Psoas muscle (tissue), 8 donors: ENCODE data around the gene PRDM15. TPM values are rescaled to one million over a fixed set of nuclear protein-coding genes. Genes with fewer than 3 reads are reported as not detected.

Experiments used
- ATAC-seq, 4 donors: fragments of 200-7000 bp; cut with Tn5 transposase; one replicate each; pipeline ENCODE4 v1.9.1; 2020; ENCODE audit warnings: moderate library complexity in 3 of 4, mild to moderate bottlenecking in 2 of 4
- DNase-seq, 2 donors: peaks; one replicate each; pipeline ENCODE4 v3.0.0-alpha.2; 2020
- H3K27ac ChIP-seq: fragments of 200-600 bp; one replicate; pipeline ENCODE4 v1.8.0; 2022
- H3K27me3 ChIP-seq, 3 donors: fragments of 200-600 bp in 1 of 3; one replicate each; pipeline versions ENCODE4 v1.6.1 to v1.8.0; 2013 to 2022; ENCODE audit warnings: low read length in 2 of 3, mild to moderate bottlenecking in 2 of 3, moderate library complexity in 1 of 3; ENCODE audit not compliant: insufficient read depth in 3 of 3
- H3K36me3 ChIP-seq, 2 donors: fragments of 200-600 bp in 1 of 2; one replicate each; pipeline versions ENCODE4 v1.6.1 to v1.8.0; 2013 to 2022; ENCODE audit warnings: low read depth in 1 of 2, mild to moderate bottlenecking in 1 of 2, moderate library complexity in 1 of 2; ENCODE audit not compliant: insufficient read depth in 1 of 2
- H3K4me1 ChIP-seq: fragments of 200-600 bp; one replicate; pipeline ENCODE4 v1.8.0; 2022
- H3K4me3 ChIP-seq: fragments of 200-600 bp; one replicate; pipeline ENCODE4 v1.8.0; 2022; ENCODE audit warnings: mild to moderate bottlenecking
- H3K9me3 ChIP-seq: fragments of 200-600 bp; one replicate; pipeline ENCODE4 v1.8.0; 2022
- WGBS, 3 donors: extraction: QIAGEN DNeasy Blood & Tissue Kit; methylation state at CpG; one replicate each; pipeline versions ENCODE4 v1.1.6 to v1.1.7; 2013; 5-methylcytosine and 5-hydroxymethylcytosine counted together
- intact Hi-C, 2 donors: fragments of 100-400 bp; cut with DNase I; formaldehyde crosslinking; loops; one replicate each; pipeline versions ENCODE4 v1.11.0 to v1.14.2; 2022
- polyA plus RNA-seq, 3 donors: library from polyadenylated mRNA; stranded (reverse); fragments of 200-250 nt; gene quantifications; one replicate each; pipeline ENCODE4 v1.2.3, GENCODE V29; 2013
- total RNA-seq, 4 donors: library from RNA; stranded (reverse); fragmentation: NEBNext Ultra II Directional in 2 of 4; extraction: Animal tissue kit (Norgen Biotek cat#: 25700) in 2 of 4; gene quantifications; one replicate each; pipeline versions ENCODE4 v1.2.1 to v1.2.4, GENCODE V29; 2021 to 2023
- TF ChIP-seq, protein P1 (sequence below): fragments of 200-600 bp; IDR thresholded peaks from one replicate; pipeline ENCODE4 v1.8.0; 2022; ENCODE audit warnings: antibody characterized with exemption
- donor health status: healthy with polysubstance abuse.
- donor health status: DM: no; HTN: no; CAD: no; lungs with moderate emphysema.
- donor health status: Bipolar disorder and iron deficiency.
- donor health status: healthy.
- donor health status: DM: yes; HTN: yes; CAD: no.
- donor health status: DM: no; HTN: no; CAD: no.
- donor health status: DM: no; HTN: no; CAD: no.
- donor health status: DM: yes; HTN: yes; CAD: no.

The PRDM15 gene
- total and polyA plus RNA-seq, 7 donors, result 2.2 to 6.4 (median 3.7) TPM

DNA sequence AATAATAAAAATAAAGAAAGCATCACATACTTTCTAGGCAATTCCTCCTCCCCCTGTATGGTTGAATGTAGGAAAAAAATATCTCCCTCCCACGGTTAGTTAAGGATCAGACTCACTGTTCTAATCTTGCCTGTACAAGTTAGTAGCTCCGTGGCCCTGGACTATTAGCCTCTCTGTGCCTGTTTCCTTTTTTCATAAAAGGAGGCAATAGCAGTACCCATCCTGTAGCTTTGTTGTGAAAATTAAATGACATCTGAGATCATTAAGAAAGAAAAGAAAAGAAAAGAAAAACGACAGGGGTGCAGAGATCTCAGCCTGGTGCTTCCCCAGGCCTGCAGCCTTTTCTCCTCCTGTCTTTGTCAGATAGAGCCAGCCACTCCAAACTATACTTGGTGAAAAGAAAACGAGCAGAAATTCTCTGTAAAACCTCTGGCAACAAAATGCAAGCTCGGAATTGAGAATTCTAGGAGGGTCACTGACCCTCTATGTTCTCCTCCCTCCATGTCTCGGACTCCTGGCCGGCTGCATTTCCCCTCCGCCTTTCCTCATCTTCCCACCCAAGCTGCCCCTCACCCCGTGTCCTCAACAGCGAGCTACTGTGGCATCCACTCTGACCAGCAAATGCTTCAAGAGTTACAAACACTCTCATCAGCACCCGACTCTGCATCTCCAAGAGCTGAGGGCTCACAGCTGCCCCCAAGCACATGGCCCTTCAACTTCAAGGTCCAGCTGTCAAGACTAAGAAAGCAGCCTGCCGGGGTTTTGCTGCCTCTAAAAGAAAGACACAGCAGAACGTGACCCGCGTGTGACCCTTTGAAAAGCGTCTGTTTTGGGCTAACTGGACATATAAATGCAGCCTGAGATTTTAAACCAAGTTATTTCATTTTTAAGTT lies 125.9 kb downstream of the PRDM15 start:
- no peak overlapping the region for H3K27ac ChIP-seq
- peaks cover 0 to 20% (median 4%) of the 10 kb centered on the region in 3 donors for H3K27me3 ChIP-seq
- DNase-seq, result no peak
- no peak overlapping the region for H3K4me3 ChIP-seq
- 74 to 83% (median 77%) methylated on average over 16 of the region's 16 CpGs for WGBS, 3 donors
- H3K9me3 ChIP-seq, result no peaks in the 10 kb centered on the region
- no peak for ATAC-seq
- TF ChIP-seq, protein P1, sequence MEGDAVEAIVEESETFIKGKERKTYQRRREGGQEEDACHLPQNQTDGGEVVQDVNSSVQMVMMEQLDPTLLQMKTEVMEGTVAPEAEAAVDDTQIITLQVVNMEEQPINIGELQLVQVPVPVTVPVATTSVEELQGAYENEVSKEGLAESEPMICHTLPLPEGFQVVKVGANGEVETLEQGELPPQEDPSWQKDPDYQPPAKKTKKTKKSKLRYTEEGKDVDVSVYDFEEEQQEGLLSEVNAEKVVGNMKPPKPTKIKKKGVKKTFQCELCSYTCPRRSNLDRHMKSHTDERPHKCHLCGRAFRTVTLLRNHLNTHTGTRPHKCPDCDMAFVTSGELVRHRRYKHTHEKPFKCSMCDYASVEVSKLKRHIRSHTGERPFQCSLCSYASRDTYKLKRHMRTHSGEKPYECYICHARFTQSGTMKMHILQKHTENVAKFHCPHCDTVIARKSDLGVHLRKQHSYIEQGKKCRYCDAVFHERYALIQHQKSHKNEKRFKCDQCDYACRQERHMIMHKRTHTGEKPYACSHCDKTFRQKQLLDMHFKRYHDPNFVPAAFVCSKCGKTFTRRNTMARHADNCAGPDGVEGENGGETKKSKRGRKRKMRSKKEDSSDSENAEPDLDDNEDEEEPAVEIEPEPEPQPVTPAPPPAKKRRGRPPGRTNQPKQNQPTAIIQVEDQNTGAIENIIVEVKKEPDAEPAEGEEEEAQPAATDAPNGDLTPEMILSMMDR, result no peak
- no peaks in the 10 kb centered on the region for H3K36me3 ChIP-seq
- intact Hi-C loops, result no loop called here
- H3K4me1 ChIP-seq, result no peaks in the 10 kb centered on the region

DNA sequence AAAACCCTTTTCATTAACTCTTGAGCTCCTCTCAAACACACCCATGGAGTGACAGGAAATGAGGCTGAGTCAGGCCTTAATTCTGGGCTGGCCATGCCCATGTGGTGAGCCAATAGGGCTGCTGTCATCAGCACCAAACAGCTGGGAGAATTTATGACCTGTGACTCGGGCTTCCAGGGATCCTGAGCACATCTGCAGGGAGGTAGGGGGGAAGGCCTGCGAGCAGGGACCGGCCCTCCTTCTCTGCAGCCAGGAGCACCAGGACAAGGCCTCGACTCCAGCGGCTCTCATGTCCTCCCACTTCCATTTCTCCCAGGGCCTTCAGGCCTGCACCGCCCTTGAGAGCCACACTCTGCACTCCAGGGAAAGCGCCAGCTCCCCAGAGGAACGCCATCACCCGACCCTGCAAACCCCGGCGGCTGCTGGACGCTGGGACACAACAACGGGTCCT lies 126.9 kb downstream of the PRDM15 start:
- DNase-seq (no peak), ATAC-seq (no peak)
- intact Hi-C loops, result no loop called here
- no peak overlapping the region for H3K27ac ChIP-seq
- H3K4me1 ChIP-seq, result no peaks in the 10 kb centered on the region
- H3K36me3 ChIP-seq, result no peaks in the 10 kb centered on the region
- no peaks in the 10 kb centered on the region for H3K9me3 ChIP-seq
- H3K27me3 ChIP-seq, result peaks cover 0 to 17% (median 4%) of the 10 kb centered on the region in 3 donors
- WGBS, 3 donors, result 52 to 61% (median 55%) methylated on average over 13 of the region's 13 CpGs
- TF ChIP-seq, protein P1, result no peak
- no peak overlapping the region for H3K4me3 ChIP-seq

- no peak for DNase-seq
- WGBS, 3 donors, result 74 to 82% (median 77%) methylated on average over 12 of the region's 12 CpGs
- Histone ChIP-seq H3K9me3 (no peaks in the 10 kb centered on the region), H3K4me1 (no peaks in the 10 kb centered on the region), H3K27me3 (peaks cover 0 to 17% (median 1%) of the 10 kb centered on the region in 3 donors), H3K27ac (no peak overlapping the region), H3K4me3 (no peak overlapping the region), H3K36me3 (no peaks in the 10 kb centered on the region)
- intact Hi-C loops, result no loop called here
- TF ChIP-seq, protein P1, result no peak
- ATAC-seq, result no peak
Measured at GRCh38 chr21:41751611-41752011, 127.5 kb downstream of the PRDM15 start.

GRCh38 chr21:41750532-41751151 lies 128.5 kb downstream of the PRDM15 start:
- no peaks in the 10 kb centered on the region for H3K4me1 ChIP-seq
- no peak for DNase-seq
- 83 to 92% (median 86%) methylated on average over 15 to 16 of the region's 16 CpGs for WGBS, 3 donors

More at GRCh38 chr21:41750532-41751151, 128.5 kb downstream of the PRDM15 start:
- Histone ChIP-seq H3K27ac (no peak overlapping the region), H3K36me3 (no peaks in the 10 kb centered on the region), H3K9me3 (no peaks in the 10 kb centered on the region), H3K27me3 (peaks cover 0 to 26% (median 1%) of the 10 kb centered on the region in 3 donors), H3K4me3 (no peak overlapping the region)
- ATAC-seq, result no peak
- TF ChIP-seq, protein P1, result no peak
- intact Hi-C loops, result no loop called here
